Ishikawa (cell line): ENCODE results near the gene PPP1R26.

ENCODE experiments used
- CEBPB ChIP-seq: IDR thresholded peaks from 2 replicates; pipeline ENCODE4 v1.6.1; 2012
- MAX ChIP-seq: IDR thresholded peaks from 2 replicates; pipeline ENCODE4 v1.6.1; 2012
- RAD21 ChIP-seq: IDR thresholded peaks from 2 replicates; pipeline ENCODE4 v1.6.1; 2012; ENCODE audit warnings: low read depth
- REST ChIP-seq: IDR thresholded peaks from 2 replicates; pipeline ENCODE4 v1.6.1; 2012; ENCODE audit warnings: low read depth, mild to moderate bottlenecking
- YY1 ChIP-seq: IDR thresholded peaks from 2 replicates; pipeline ENCODE4 v1.6.1; 2012; ENCODE audit warnings: low read depth

GRCh38 chr9:135440620-135441019 is 39.0 kb upstream of the PPP1R26 start:
- no peak for TF ChIP-seq MAX
- TF ChIP-seq RAD21, result no peak
- no peak for TF ChIP-seq CEBPB
- no peak for TF ChIP-seq REST
- no peak for TF ChIP-seq YY1
